Activated T-cell treated with anti-CD3 and anti-CD28 coated beads, Interleukin-2, amount 50 U/mL, for 4 hours (primary cell): ENCODE measurements around the gene TIGD2. TPM values are rescaled to one million over a fixed set of nuclear protein-coding genes. Genes with fewer than 3 reads are reported as not detected.

ENCODE experiments used
- ATAC-seq, 2 donors: fragments of 200-7000 bp; cut with Tn5 transposase; one replicate each; pipeline ENCODE4 v1.10.0; 2021
- DNase-seq: peaks from one replicate; pipeline ENCODE4 v3.0.0-alpha.2; 2020
- H3K27me3 Mint-ChIP-seq: one replicate; pipeline ENCODE4 v1.8.0; 2021; ENCODE audit warnings: low read depth, mixed read lengths
- H3K36me3 Mint-ChIP-seq: one replicate; pipeline ENCODE4 v1.8.0; 2022; ENCODE audit warnings: mixed read lengths; ENCODE audit not compliant: insufficient read depth
- H3K4me1 Mint-ChIP-seq: one replicate; pipeline ENCODE4 v1.8.0; 2021; ENCODE audit warnings: low read depth, mixed read lengths
- H3K4me3 Mint-ChIP-seq: one replicate; pipeline ENCODE4 v1.8.0; 2021; ENCODE audit warnings: mild to moderate bottlenecking, moderate library complexity, mixed read lengths
- H3K9me3 Mint-ChIP-seq: one replicate; pipeline ENCODE4 v1.8.0; 2021; ENCODE audit warnings: mixed read lengths
- total RNA-seq, 3 donors: library from RNA; stranded (reverse); gene quantifications; one replicate each; pipeline ENCODE4 v1.2.1, GENCODE V29; 2021

Gene TIGD2
- 1 to 10 TPM; 2.9 to 3.9 (median 3.8) TPM for total RNA-seq

GRCh38 chr4:89110986-89111832 lies at the start of gene TIGD2:
Gene TIGD2, plus strand, starts transcription at chr4:89111533. Its CDS starts 1,442 bp downstream, at chr4:89112975.
- peak; percentile 86 for DNase-seq
- H3K36me3 Mint-ChIP-seq = peaks cover 7% of the 10 kb centered on the region
- ATAC-seq = peak; percentile 94 to 96

GRCh38 chr4:89064848-89065247 lies 46.5 kb upstream of the TIGD2 start:
- Mint-ChIP-seq H3K4me3 (no peak overlapping the region), H3K27me3 (no peaks in the 10 kb centered on the region), H3K4me1 (peaks cover 2% of the 10 kb centered on the region), H3K9me3 (peaks cover 14% of the 10 kb centered on the region), H3K36me3 (no peaks in the 10 kb centered on the region)
- ATAC-seq = no peak
- DNase-seq = no peak

More at GRCh38 chr4:89110986-89111832, at the start of gene TIGD2:
- peaks cover 8% of the 10 kb centered on the region for H3K27me3 Mint-ChIP-seq
- peak within 1 kb of the TSS; percentile 85 for H3K4me3 Mint-ChIP-seq
- H3K4me1 Mint-ChIP-seq = peaks cover 24% of the 10 kb centered on the region
- H3K9me3 Mint-ChIP-seq = peaks cover 22% of the 10 kb centered on the region

GRCh38 chr4:89067417-89067816 lies 43.9 kb upstream of the TIGD2 start:
- Mint-ChIP-seq H3K4me1 (peaks cover 2% of the 10 kb centered on the region), H3K4me3 (no peak overlapping the region), H3K9me3 (peaks cover 5% of the 10 kb centered on the region), H3K36me3 (no peaks in the 10 kb centered on the region), H3K27me3 (no peaks in the 10 kb centered on the region)
- no peak for DNase-seq
- ATAC-seq = no peak

GRCh38 chr4:89069481-89069880 lies 41.9 kb upstream of the TIGD2 start:
- H3K4me3 Mint-ChIP-seq = no peak overlapping the region
- peak in 1 of 2 donors; percentile 34 for ATAC-seq
- no peak for DNase-seq
- no peaks in the 10 kb centered on the region for H3K36me3 Mint-ChIP-seq
- peaks cover 5% of the 10 kb centered on the region for H3K9me3 Mint-ChIP-seq
- H3K4me1 Mint-ChIP-seq = peaks cover 2% of the 10 kb centered on the region
- H3K27me3 Mint-ChIP-seq = no peaks in the 10 kb centered on the region

- ATAC-seq (no peak), DNase-seq (no peak)
- Mint-ChIP-seq H3K27me3 (no peaks in the 10 kb centered on the region), H3K36me3 (no peaks in the 10 kb centered on the region), H3K9me3 (peaks cover under 1% of the 10 kb centered on the region), H3K4me1 (peaks cover 2% of the 10 kb centered on the region), H3K4me3 (no peak overlapping the region)
Measured at GRCh38 chr4:89070041-89070440, 41.3 kb upstream of the TIGD2 start.

- Mint-ChIP-seq H3K4me1 (peaks cover 2% of the 10 kb centered on the region), H3K36me3 (no peaks in the 10 kb centered on the region)
Measured at GRCh38 chr4:89071311-89071710, 40.0 kb upstream of the TIGD2 start.

GRCh38 chr4:89072921-89073320 lies 38.4 kb upstream of the TIGD2 start:
- H3K27me3 Mint-ChIP-seq = no peaks in the 10 kb centered on the region
- DNase-seq (no peak), ATAC-seq (no peak)
- no peak overlapping the region for H3K4me3 Mint-ChIP-seq
- H3K4me1 Mint-ChIP-seq = peaks cover 2% of the 10 kb centered on the region
- no peaks in the 10 kb centered on the region for H3K36me3 Mint-ChIP-seq
- peaks cover 14% of the 10 kb centered on the region for H3K9me3 Mint-ChIP-seq

More at GRCh38 chr4:89071311-89071710, 40.0 kb upstream of the TIGD2 start:
- DNase-seq = no peak
- ATAC-seq = no peak
- Mint-ChIP-seq H3K9me3 (no peaks in the 10 kb centered on the region), H3K27me3 (no peaks in the 10 kb centered on the region), H3K4me3 (no peak overlapping the region)

GRCh38 chr4:89077761-89078160 lies 33.6 kb upstream of the TIGD2 start:
- Mint-ChIP-seq H3K4me3 (no peak overlapping the region), H3K9me3 (peaks cover 20% of the 10 kb centered on the region), H3K36me3 (no peaks in the 10 kb centered on the region), H3K4me1 (peaks cover 3% of the 10 kb centered on the region), H3K27me3 (no peaks in the 10 kb centered on the region)
- no peak for ATAC-seq
- DNase-seq = no peak

- no peaks in the 10 kb centered on the region for H3K36me3 Mint-ChIP-seq
- H3K4me3 Mint-ChIP-seq = no peak overlapping the region
Measured at GRCh38 chr4:89078300-89078699, 33.0 kb upstream of the TIGD2 start.

GRCh38 chr4:89099034-89099433 lies 12.3 kb upstream of the TIGD2 start:
- H3K36me3 Mint-ChIP-seq = no peaks in the 10 kb centered on the region
- H3K4me1 Mint-ChIP-seq = peaks cover 11% of the 10 kb centered on the region
- peaks cover 3% of the 10 kb centered on the region for H3K27me3 Mint-ChIP-seq
- no peak for ATAC-seq
- no peak for DNase-seq
- H3K4me3 Mint-ChIP-seq = no peak overlapping the region
- no peaks in the 10 kb centered on the region for H3K9me3 Mint-ChIP-seq

More at GRCh38 chr4:89078300-89078699, 33.0 kb upstream of the TIGD2 start:
- Mint-ChIP-seq H3K27me3 (peaks cover 2% of the 10 kb centered on the region), H3K4me1 (peaks cover 3% of the 10 kb centered on the region), H3K9me3 (peaks cover 20% of the 10 kb centered on the region)
- DNase-seq (no peak), ATAC-seq (no peak)

GRCh38 chr4:89099471-89099870 lies 11.9 kb upstream of the TIGD2 start:
- no peak for DNase-seq
- Mint-ChIP-seq H3K36me3 (no peaks in the 10 kb centered on the region), H3K27me3 (peaks cover 4% of the 10 kb centered on the region), H3K9me3 (no peaks in the 10 kb centered on the region), H3K4me3 (no peak overlapping the region), H3K4me1 (peaks cover 11% of the 10 kb centered on the region)
- ATAC-seq = no peak

- Mint-ChIP-seq H3K4me1 (peaks cover 11% of the 10 kb centered on the region), H3K9me3 (no peaks in the 10 kb centered on the region), H3K4me3 (no peak overlapping the region), H3K27me3 (peaks cover 6% of the 10 kb centered on the region), H3K36me3 (no peaks in the 10 kb centered on the region)
- DNase-seq (no peak), ATAC-seq (peak in 1 of 2 donors; percentile 27)
Measured at GRCh38 chr4:89100853-89101252, 10.5 kb upstream of the TIGD2 start.

GRCh38 chr4:89101256-89102161 lies 9.8 kb upstream of the TIGD2 start:
- peak; percentile 90 to 95 for ATAC-seq
- no peak for DNase-seq
- Mint-ChIP-seq H3K27me3 (peaks cover 6% of the 10 kb centered on the region), H3K4me1 (peaks cover 11% of the 10 kb centered on the region), H3K9me3 (no peaks in the 10 kb centered on the region), H3K4me3 (no peak overlapping the region), H3K36me3 (no peaks in the 10 kb centered on the region)

- H3K27me3 Mint-ChIP-seq = peaks cover 14% of the 10 kb centered on the region
- DNase-seq (no peak), ATAC-seq (no peak)
- H3K4me1 Mint-ChIP-seq = peaks cover 17% of the 10 kb centered on the region
- no peaks in the 10 kb centered on the region for H3K9me3 Mint-ChIP-seq
- H3K36me3 Mint-ChIP-seq = no peaks in the 10 kb centered on the region
- no peak overlapping the region for H3K4me3 Mint-ChIP-seq
Measured at GRCh38 chr4:89105726-89106125, 5.6 kb upstream of the TIGD2 start.
